Gastrocnemius medialis (tissue), 4 donors: ENCODE measurements around the gene DNAH17.

Experiments
- POLR2A ChIP-seq, 2 donors: fragments of 450-650 bp; IDR thresholded peaks; one replicate each; pipeline ENCODE4 v1.6.1; 2017; ENCODE audit warnings: antibody characterized with exemption in 2 of 2, mild to moderate bottlenecking in 2 of 2, moderate library complexity in 2 of 2
- TF ChIP-seq, protein P1 (sequence below), 5 experiments: fragments of 450-650 bp in 3 of 5; fragments of 200-600 bp in 2 of 5; sonication (generic) in 2 of 5; IDR thresholded peaks in 4 of 5; conservative IDR thresholded peaks in 1 of 5; 1 replicate in 4 of 5; 2 replicates in 1 of 5; pipeline ENCODE4 v1.5.1; 2016 to 2019; ENCODE audit warnings: antibody characterized with exemption in 5 of 5, mild to moderate bottlenecking in 3 of 5, moderate library complexity in 3 of 5

DNA sequence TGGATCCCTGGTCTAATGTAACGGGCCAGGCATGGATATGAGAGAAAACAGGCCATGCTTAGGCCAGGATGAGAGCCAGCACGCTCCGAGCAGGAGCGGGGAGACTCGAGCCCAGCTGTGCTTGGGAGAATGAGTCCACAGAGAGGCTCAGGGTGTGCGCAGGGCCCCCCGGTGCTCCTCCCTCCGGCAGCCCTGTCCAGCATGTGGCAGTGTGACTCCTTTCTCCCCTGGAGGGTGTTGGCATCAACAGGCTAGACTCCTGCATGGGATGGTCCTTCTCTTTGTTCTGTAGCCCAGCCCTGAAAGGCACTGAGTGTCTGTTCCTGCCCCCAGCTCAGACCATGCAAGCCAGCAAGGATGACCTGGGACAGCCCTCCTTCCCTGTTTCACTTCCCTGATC is 175.3 kb downstream of the DNAH17 start:
- no peak for TF ChIP-seq POLR2A (IDR thresholded peaks at IDR 0.05)
- TF ChIP-seq, protein P1, sequence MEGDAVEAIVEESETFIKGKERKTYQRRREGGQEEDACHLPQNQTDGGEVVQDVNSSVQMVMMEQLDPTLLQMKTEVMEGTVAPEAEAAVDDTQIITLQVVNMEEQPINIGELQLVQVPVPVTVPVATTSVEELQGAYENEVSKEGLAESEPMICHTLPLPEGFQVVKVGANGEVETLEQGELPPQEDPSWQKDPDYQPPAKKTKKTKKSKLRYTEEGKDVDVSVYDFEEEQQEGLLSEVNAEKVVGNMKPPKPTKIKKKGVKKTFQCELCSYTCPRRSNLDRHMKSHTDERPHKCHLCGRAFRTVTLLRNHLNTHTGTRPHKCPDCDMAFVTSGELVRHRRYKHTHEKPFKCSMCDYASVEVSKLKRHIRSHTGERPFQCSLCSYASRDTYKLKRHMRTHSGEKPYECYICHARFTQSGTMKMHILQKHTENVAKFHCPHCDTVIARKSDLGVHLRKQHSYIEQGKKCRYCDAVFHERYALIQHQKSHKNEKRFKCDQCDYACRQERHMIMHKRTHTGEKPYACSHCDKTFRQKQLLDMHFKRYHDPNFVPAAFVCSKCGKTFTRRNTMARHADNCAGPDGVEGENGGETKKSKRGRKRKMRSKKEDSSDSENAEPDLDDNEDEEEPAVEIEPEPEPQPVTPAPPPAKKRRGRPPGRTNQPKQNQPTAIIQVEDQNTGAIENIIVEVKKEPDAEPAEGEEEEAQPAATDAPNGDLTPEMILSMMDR (IDR thresholded peaks at IDR 0.05 in 4 of 5, conservative IDR thresholded peaks at IDR 0.05 in 1 of 5) = no peak
